Caco-2 (cell line): ENCODE measurements around the gene STUB1. TPM values are rescaled to one million over a fixed set of nuclear protein-coding genes. Genes with fewer than 3 reads are reported as not detected.
A peak's percentile ranks its signal among the peaks of the same experiment; 100 is the strongest.

Experiments used
- BruUV-seq: library from RNA; stranded (reverse); fragments of 400-500 nt; replicated peaks from 2 replicates; lab custom pipeline; 2021; lab: Mats Ljungman, UMichigan
- CTCF ChIA-PET: fragments of 300-600 bp; sonication (Branson Sonifier 250); formaldehyde crosslinking; loops from one replicate; lab custom pipeline; 2022; ENCODE audit warnings: antibody characterized with exemption; lab: Charles Lee
- POLR2A ChIA-PET: fragments of 300-600 bp; sonication (Branson Sonifier 250); formaldehyde crosslinking; loops from one replicate; lab custom pipeline; 2022; ENCODE audit warnings: antibody characterized with exemption; lab: Charles Lee
- DNase-seq, 2 experiments: peaks; one replicate each; pipeline versions ENCODE4 v3.0.0 to v3.0.0-alpha.2; 2020 to 2022
- H3K27me3 ChIP-seq: replicated peaks from 2 replicates; pipeline ENCODE4 v1.6.0; 2011; ENCODE audit warnings: low read length; ENCODE audit not compliant: control insufficient read depth, insufficient read depth
- H3K36me3 ChIP-seq: 2 replicates; pipeline ENCODE4 v1.5.1; 2011; ENCODE audit warnings: low read length; ENCODE audit not compliant: control insufficient read depth, insufficient read depth
- H3K4me1 ChIP-seq: fragments of 250-450 bp; sonication (Bioruptor Pico); 2 replicates; pipeline ENCODE4 v1.5.1; 2020; ENCODE audit warnings: mild to moderate bottlenecking
- H3K4me3 ChIP-seq: 2 replicates; pipeline ENCODE4 v1.5.1; 2011; ENCODE audit warnings: low read depth, mild to moderate bottlenecking, control low read depth, low read length
- H3K9me3 ChIP-seq: fragments of 250-450 bp; sonication (Bioruptor Pico); 2 replicates; pipeline ENCODE4 v1.5.1; 2020; ENCODE audit warnings: mild to moderate bottlenecking, moderate library complexity
- H3K27ac Mint-ChIP-seq: one replicate; pipeline ENCODE4 v1.8.0; 2022; ENCODE audit warnings: mixed read lengths; ENCODE audit not compliant: unreplicated experiment
- H3K27me3 Mint-ChIP-seq: one replicate; pipeline ENCODE4 v1.8.0; 2022; ENCODE audit warnings: mixed read lengths; ENCODE audit not compliant: insufficient read depth, unreplicated experiment
- H3K36me3 Mint-ChIP-seq: one replicate; pipeline ENCODE4 v1.8.0; 2022; ENCODE audit warnings: mild to moderate bottlenecking, mixed read lengths; ENCODE audit not compliant: insufficient read depth, unreplicated experiment
- H3K4me1 Mint-ChIP-seq: one replicate; pipeline ENCODE4 v1.8.0; 2022; ENCODE audit warnings: low read depth, mixed read lengths; ENCODE audit not compliant: unreplicated experiment
- H3K4me3 Mint-ChIP-seq: one replicate; pipeline ENCODE4 v1.8.0; 2022; ENCODE audit warnings: mild to moderate bottlenecking, moderate library complexity, mixed read lengths; ENCODE audit not compliant: unreplicated experiment
- H3K9me3 Mint-ChIP-seq: one replicate; pipeline ENCODE4 v1.8.0; 2022; ENCODE audit warnings: mixed read lengths; ENCODE audit not compliant: unreplicated experiment
- intact Hi-C: fragments of 100-400 bp; cut with micrococcal nuclease; formaldehyde crosslinking; loops from one replicate; pipeline ENCODE4 v1.10.0; 2022; ENCODE audit not compliant: unreplicated experiment
- total RNA-seq: library from RNA; stranded (reverse); gene quantifications from 2 replicates; pipeline ENCODE4 v1.2.3, GENCODE V29; 2022
- TF ChIP-seq, protein P1 (sequence below), 2 experiments: fragments of 200-600 bp in 1 of 2; IDR thresholded peaks; 1 replicate in 1 of 2; 2 replicates in 1 of 2; pipeline versions ENCODE4 v1.5.1 to v1.8.0; 2011 to 2022; ENCODE audit warnings: antibody characterized with exemption in 1 of 2, control low read depth in 1 of 2, inconsistent platforms in 1 of 2, low read depth in 1 of 2, low read length in 1 of 2, mild to moderate bottlenecking in 1 of 2, moderate library complexity in 1 of 2; ENCODE audit not compliant: insufficient read depth in 1 of 2, severe bottlenecking in 1 of 2, unreplicated experiment in 1 of 2

The STUB1 gene
- total RNA-seq, 1 experiment from 2014 or later: 77.8 TPM

DNA sequence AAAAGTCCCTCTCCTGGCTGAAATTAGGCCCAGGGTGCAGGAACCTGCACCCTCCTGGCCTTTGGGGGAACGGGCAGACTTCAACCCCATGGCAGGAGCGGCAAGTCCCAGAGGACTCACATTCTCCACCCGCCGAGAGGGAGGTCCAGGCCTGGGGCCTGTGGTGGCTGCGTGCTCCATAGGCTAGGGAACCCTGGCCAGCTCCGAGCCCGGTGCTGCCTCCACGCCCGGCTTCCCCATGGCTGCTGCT, 45.9 kb downstream of the STUB1 start:
- peaks cover 11% of the 10 kb centered on the region for H3K36me3 Mint-ChIP-seq
- CTCF ChIA-PET: interaction anchor here (1.5 kb wide), 1 partner anchor 19 kb away, joined by 4 read pairs; no protein-coding TSS in a partner anchor

DNA sequence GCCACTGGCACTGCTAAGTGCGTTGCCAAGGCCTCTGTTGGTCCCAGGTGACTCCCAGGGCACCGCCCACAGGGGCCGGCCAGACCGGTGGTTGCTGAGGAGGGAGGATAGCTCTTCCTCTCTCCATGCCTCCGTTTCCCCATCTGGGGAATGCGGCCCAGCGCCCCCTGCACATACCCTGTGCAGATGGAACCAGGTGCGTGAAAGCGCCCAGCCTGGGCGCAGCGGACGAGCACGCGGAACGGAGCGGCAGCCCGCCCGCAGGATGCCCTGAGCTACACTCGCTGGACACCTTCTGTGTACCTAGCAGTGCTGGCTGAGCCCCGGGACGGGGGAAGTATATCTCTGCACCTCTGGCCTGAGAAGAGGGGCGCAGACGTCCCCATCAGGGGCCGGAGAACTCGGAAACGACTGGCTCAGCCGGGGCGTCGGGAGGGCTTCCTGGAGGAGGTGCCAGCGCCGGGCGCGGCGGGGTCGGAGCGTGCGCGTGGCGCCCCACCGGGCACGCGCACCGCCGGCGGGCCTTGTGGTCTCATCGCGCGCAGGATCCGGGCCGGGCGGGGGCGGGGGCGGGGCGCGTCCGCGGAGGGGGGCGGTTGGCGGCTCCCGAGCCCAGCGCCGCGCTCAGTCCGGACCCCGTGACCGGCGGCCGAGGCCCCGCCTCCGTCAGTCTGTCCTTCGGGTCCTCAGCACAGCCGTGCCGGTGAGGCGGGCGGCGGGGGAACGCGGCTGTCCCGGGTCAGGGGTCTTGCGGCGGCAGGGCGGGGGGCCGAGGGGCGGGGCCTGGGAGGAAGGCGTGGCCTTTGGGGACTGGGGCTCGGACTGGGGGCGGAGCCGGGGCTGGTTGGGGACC, 46.5 kb downstream of the STUB1 start, which contains the start of the genes CCDC78 and HAGHL:
Gene CCDC78, minus strand, starts transcription at position 6 of the 853 bp plus-strand sequence. CDS start 76 bp downstream, outside the sequence.
Gene HAGHL, plus strand, starts transcription at position 669 of the 853 bp plus-strand sequence. CDS start 404 bp downstream, outside the sequence.
- Mint-ChIP-seq H3K4me3 (peak within 1 kb of the TSS; percentile 64), H3K27ac (no peak within 1 kb of the TSS), H3K4me1 (no peaks in the 10 kb centered on the region), H3K36me3 (peaks cover 11% of the 10 kb centered on the region), H3K27me3 (no peaks in the 10 kb centered on the region), H3K9me3 (no peaks in the 10 kb centered on the region)
- intact Hi-C loops: no loop called here
- Histone ChIP-seq H3K9me3 (no peaks in the 10 kb centered on the region), H3K36me3 (no peaks in the 10 kb centered on the region), H3K4me1 (peaks cover 8% of the 10 kb centered on the region), H3K27me3 (no peaks in the 10 kb centered on the region), H3K4me3 (peak within 1 kb of the TSS; percentile 65)
- peak; percentile 63 to 74 for DNase-seq
- ChIA-PET CTCF (interaction anchor here (1.5 kb wide), 1 partner anchor 20 kb away, joined by 4 read pairs; no protein-coding TSS in a partner anchor), POLR2A (no interaction called here)
- BruUV-seq: no TSS peak
- TF ChIP-seq, protein P1, sequence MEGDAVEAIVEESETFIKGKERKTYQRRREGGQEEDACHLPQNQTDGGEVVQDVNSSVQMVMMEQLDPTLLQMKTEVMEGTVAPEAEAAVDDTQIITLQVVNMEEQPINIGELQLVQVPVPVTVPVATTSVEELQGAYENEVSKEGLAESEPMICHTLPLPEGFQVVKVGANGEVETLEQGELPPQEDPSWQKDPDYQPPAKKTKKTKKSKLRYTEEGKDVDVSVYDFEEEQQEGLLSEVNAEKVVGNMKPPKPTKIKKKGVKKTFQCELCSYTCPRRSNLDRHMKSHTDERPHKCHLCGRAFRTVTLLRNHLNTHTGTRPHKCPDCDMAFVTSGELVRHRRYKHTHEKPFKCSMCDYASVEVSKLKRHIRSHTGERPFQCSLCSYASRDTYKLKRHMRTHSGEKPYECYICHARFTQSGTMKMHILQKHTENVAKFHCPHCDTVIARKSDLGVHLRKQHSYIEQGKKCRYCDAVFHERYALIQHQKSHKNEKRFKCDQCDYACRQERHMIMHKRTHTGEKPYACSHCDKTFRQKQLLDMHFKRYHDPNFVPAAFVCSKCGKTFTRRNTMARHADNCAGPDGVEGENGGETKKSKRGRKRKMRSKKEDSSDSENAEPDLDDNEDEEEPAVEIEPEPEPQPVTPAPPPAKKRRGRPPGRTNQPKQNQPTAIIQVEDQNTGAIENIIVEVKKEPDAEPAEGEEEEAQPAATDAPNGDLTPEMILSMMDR (IDR thresholded peaks at IDR 0.05; ENCODE audit: insufficient read depth in 1 of 2, low read depth in 1 of 2, low read length in 1 of 2, severe bottlenecking in 1 of 2, unreplicated experiment in 1 of 2): no peak

More for the DNA sequence above, 45.9 kb downstream of the STUB1 start:
- TF ChIP-seq, protein P1 (IDR thresholded peaks at IDR 0.05; ENCODE audit: insufficient read depth in 1 of 2, low read depth in 1 of 2, low read length in 1 of 2, severe bottlenecking in 1 of 2, unreplicated experiment in 1 of 2): no peak
- BruUV-seq: no TSS peak
- Mint-ChIP-seq H3K4me3 (peak overlapping the region; percentile 64), H3K27me3 (no peaks in the 10 kb centered on the region), H3K4me1 (no peaks in the 10 kb centered on the region), H3K27ac (no peak overlapping the region), H3K9me3 (no peaks in the 10 kb centered on the region)
- POLR2A ChIA-PET: no interaction called here
- no peaks in the 10 kb centered on the region for H3K36me3 ChIP-seq
- H3K27me3 ChIP-seq: no peaks in the 10 kb centered on the region
- intact Hi-C loops: no loop called here
- no peaks in the 10 kb centered on the region for H3K9me3 ChIP-seq
- no peak for DNase-seq
- no peak overlapping the region for H3K4me3 ChIP-seq
- H3K4me1 ChIP-seq: peaks cover 11% of the 10 kb centered on the region

DNA sequence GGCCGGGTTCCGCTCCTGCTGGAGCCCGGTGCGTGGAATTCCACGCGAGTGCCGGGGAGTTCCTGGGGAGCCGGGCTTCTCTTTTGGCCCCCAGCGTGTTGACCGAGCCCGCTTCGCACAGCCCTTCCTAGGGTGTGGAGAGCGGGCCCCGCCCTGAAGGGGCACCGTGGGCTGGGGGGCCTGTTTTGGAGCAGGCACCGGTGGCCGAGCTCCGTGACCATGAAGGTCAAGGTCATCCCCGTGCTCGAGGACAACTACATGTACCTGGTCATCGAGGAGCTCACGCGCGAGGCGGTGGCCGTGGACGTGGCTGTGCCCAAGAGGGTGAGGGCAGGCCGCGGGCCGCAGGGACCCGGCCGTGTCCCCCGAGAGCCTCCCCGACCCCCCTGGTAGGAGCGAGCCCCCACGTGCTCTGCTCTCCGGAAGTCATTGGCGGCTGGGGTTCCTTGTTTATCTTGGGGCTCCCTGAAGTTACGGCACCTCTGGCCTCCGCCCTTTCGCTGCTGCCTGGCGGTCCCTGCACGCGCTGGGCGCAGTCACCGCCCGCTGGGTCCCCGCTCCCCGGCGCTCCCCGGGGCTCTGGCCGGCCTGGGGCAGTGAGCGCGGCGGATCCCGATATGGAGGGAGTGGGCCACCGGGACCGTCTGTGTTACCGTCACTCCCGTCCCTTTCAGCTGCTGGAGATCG, 47.2 kb downstream of the STUB1 start:
- BruUV-seq: no TSS peak
- POLR2A ChIA-PET: interaction anchor here (1.0 to 1.5 kb wide), 2 partner anchors 11 to 14 kb away, joined by 3 to 4 read pairs; partner anchors contain the start of gene CIAO3
- H3K27me3 Mint-ChIP-seq: no peaks in the 10 kb centered on the region

More for the DNA sequence above, 47.2 kb downstream of the STUB1 start:
- Mint-ChIP-seq H3K9me3 (no peaks in the 10 kb centered on the region), H3K27ac (no peak overlapping the region), H3K4me1 (no peaks in the 10 kb centered on the region), H3K4me3 (peak overlapping the region; percentile 64), H3K36me3 (peaks cover 11% of the 10 kb centered on the region)
- Histone ChIP-seq H3K4me1 (peaks cover 3% of the 10 kb centered on the region; the same call in 1 of the 2 replicates), H3K36me3 (no peaks in the 10 kb centered on the region), H3K4me3 (peak overlapping the region; percentile 65), H3K27me3 (no peaks in the 10 kb centered on the region), H3K9me3 (no peaks in the 10 kb centered on the region)
- TF ChIP-seq, protein P1 (IDR thresholded peaks at IDR 0.05; ENCODE audit: insufficient read depth in 1 of 2, low read depth in 1 of 2, low read length in 1 of 2, severe bottlenecking in 1 of 2, unreplicated experiment in 1 of 2): no peak
- DNase-seq: no peak
- CTCF ChIA-PET: interaction anchor here (0.6 to 1.5 kb wide), 5 partner anchors 8 to 21 kb away, joined by 4 to 10 read pairs (median 5); partner anchors contain the start of gene METRN
- intact Hi-C loops: no loop called here
